Gastrocnemius medialis (tissue), 4 donors: ENCODE data around the gene PLA2G4D. TPM values are rescaled to one million over a fixed set of nuclear protein-coding genes. Genes with fewer than 3 reads are reported as not detected.

Source experiments
- ATAC-seq, 2 donors: fragments of 150-250 bp; one replicate each; pipeline ENCODE4 v1.9.1; 2016
- DNase-seq, 2 donors: peaks; one replicate each; pipeline ENCODE4 v3.0.0-alpha.2; 2019
- H3K27ac ChIP-seq, 4 donors: fragments of 200-600 bp; sonication (generic); 1 replicate in 1 of 4; 2 replicates in 3 of 4; pipeline ENCODE4 v1.5.1; 2016 to 2018; ENCODE audit warnings: mild to moderate bottlenecking in 2 of 4, moderate library complexity in 1 of 4
- H3K27me3 ChIP-seq, 3 donors: fragments of 200-600 bp; sonication (generic) in 2 of 3; 1 replicate in 1 of 3; 2 replicates in 2 of 3; pipeline versions ENCODE4 v1.5.1 to v1.6.0; 2016 to 2019; ENCODE audit warnings: mild to moderate bottlenecking in 1 of 3, moderate library complexity in 1 of 3
- H3K36me3 ChIP-seq, 2 donors: fragments of 200-600 bp; sonication (generic) in 1 of 2; one replicate each; pipeline ENCODE4 v1.5.1; 2017 to 2018
- H3K4me1 ChIP-seq, 2 donors: fragments of 200-600 bp; sonication (generic) in 1 of 2; one replicate each; pipeline ENCODE4 v1.5.1; 2016 to 2017; ENCODE audit warnings: mild to moderate bottlenecking in 2 of 2
- H3K4me3 ChIP-seq, 4 donors: fragments of 200-600 bp; sonication (generic) in 3 of 4; 1 replicate in 1 of 4; 2 replicates in 3 of 4; pipeline ENCODE4 v1.5.1; 2016 to 2019; ENCODE audit warnings: mild to moderate bottlenecking in 2 of 4
- H3K9me3 ChIP-seq, 3 donors: fragments of 200-600 bp; sonication (generic) in 2 of 3; 1 replicate in 1 of 3; 2 replicates in 2 of 3; pipeline ENCODE4 v1.5.1; 2016 to 2019
- CTCF ChIP-seq, 5 experiments: fragments of 450-650 bp in 3 of 5; fragments of 200-600 bp in 2 of 5; sonication (generic) in 2 of 5; IDR thresholded peaks in 4 of 5; conservative IDR thresholded peaks in 1 of 5; 1 replicate in 4 of 5; 2 replicates in 1 of 5; pipeline ENCODE4 v1.5.1; 2016 to 2019; ENCODE audit warnings: antibody characterized with exemption in 5 of 5, mild to moderate bottlenecking in 3 of 5, moderate library complexity in 3 of 5
- POLR2A ChIP-seq, 2 donors: fragments of 450-650 bp; IDR thresholded peaks; one replicate each; pipeline ENCODE4 v1.6.1; 2017; ENCODE audit warnings: antibody characterized with exemption in 2 of 2, mild to moderate bottlenecking in 2 of 2, moderate library complexity in 2 of 2
- in situ Hi-C, 4 donors: fragments of 200-750 bp; cut with MboI; loops; one replicate each; pipeline versions ENCODE4 v1.15.0 to v1.8.0; 2017; ENCODE audit warnings: low sequenced_read_pairs in 4 of 4
- intact Hi-C: fragments of 100-400 bp; cut with DNase I; formaldehyde crosslinking; loops from one replicate; pipeline ENCODE4 v1.15.1; 2023; ENCODE audit warnings: low total_unique reads
- total RNA-seq, 4 donors: library from RNA; depleted of rRNA; stranded (reverse); fragments of >200 nt; gene quantifications; one replicate each; pipeline versions ENCODE4 v1.1.0 to v1.2.3, GENCODE V29; 2016

Gene PLA2G4D
- total RNA-seq, 4 donors from 2014 or later = 0.10 TPM; not detected in 3

GRCh38 chr15:42064271-42064670 lies 30.1 kb downstream of the PLA2G4D start:
- TF ChIP-seq POLR2A (IDR thresholded peaks at IDR 0.05) (no peak), CTCF (IDR thresholded peaks at IDR 0.05 in 4 of 5, conservative IDR thresholded peaks at IDR 0.05 in 1 of 5) (no peak)
- H3K27me3 ChIP-seq = no peaks in the 10 kb centered on the region
- no peak overlapping the region for H3K27ac ChIP-seq
- no peaks in the 10 kb centered on the region for H3K9me3 ChIP-seq
- intact Hi-C loops (no loop called here), in situ Hi-C loops (no loop called here)
- no peaks in the 10 kb centered on the region for H3K36me3 ChIP-seq
- no peak for DNase-seq
- peaks cover 0 to 4% of the 10 kb centered on the region in 2 donors for H3K4me1 ChIP-seq
- no peak overlapping the region for H3K4me3 ChIP-seq
- ATAC-seq = no peak

GRCh38 chr15:42063122-42063848 lies 31.1 kb downstream of the PLA2G4D start:
- Histone ChIP-seq H3K27ac (no peak overlapping the region), H3K9me3 (no peaks in the 10 kb centered on the region), H3K4me3 (no peak overlapping the region), H3K4me1 (peaks cover 0 to 4% of the 10 kb centered on the region in 2 donors), H3K27me3 (no peaks in the 10 kb centered on the region), H3K36me3 (no peaks in the 10 kb centered on the region)
- in situ Hi-C loops (no loop called here), intact Hi-C loops (no loop called here)
- no peak for ATAC-seq
- TF ChIP-seq CTCF (IDR thresholded peaks at IDR 0.05 in 4 of 5, conservative IDR thresholded peaks at IDR 0.05 in 1 of 5) (no peak), POLR2A (IDR thresholded peaks at IDR 0.05) (no peak)
- no peak for DNase-seq

GRCh38 chr15:42062284-42062806 lies 32.0 kb downstream of the PLA2G4D start:
- no peak overlapping the region for H3K27ac ChIP-seq
- peaks cover 0 to 4% of the 10 kb centered on the region in 2 donors for H3K4me1 ChIP-seq
- no peak for ATAC-seq
- TF ChIP-seq POLR2A (IDR thresholded peaks at IDR 0.05) (no peak), CTCF (IDR thresholded peaks at IDR 0.05 in 4 of 5, conservative IDR thresholded peaks at IDR 0.05 in 1 of 5) (no peak)
- DNase-seq = no peak
- no peaks in the 10 kb centered on the region for H3K36me3 ChIP-seq
- intact Hi-C loops = no loop called here
- no peak overlapping the region for H3K4me3 ChIP-seq
- H3K27me3 ChIP-seq = no peaks in the 10 kb centered on the region
- in situ Hi-C loops = no loop called here
- H3K9me3 ChIP-seq = no peaks in the 10 kb centered on the region

- peak; percentile 64 to 74 for ATAC-seq
- in situ Hi-C loops (no loop called here), intact Hi-C loops (no loop called here)
- Histone ChIP-seq H3K27me3 (no peaks in the 10 kb centered on the region), H3K36me3 (no peaks in the 10 kb centered on the region), H3K9me3 (no peaks in the 10 kb centered on the region), H3K4me3 (no peak overlapping the region), H3K4me1 (peaks cover 12 to 15% of the 10 kb centered on the region in 2 donors), H3K27ac (peak overlapping the region in 1 of 4 donors; percentile 20)
- no peak for TF ChIP-seq CTCF (IDR thresholded peaks at IDR 0.05 in 4 of 5, conservative IDR thresholded peaks at IDR 0.05 in 1 of 5)
- DNase-seq = peak; percentile 49 to 64
Observed at GRCh38 chr15:42060797-42061196, 33.6 kb downstream of the PLA2G4D start.
